Measurements from ENCODE around the gene IL17A. TPM values are rescaled to one million over a fixed set of nuclear protein-coding genes. Genes with fewer than 3 reads are reported as not detected.

IL17A gene
- polyA plus RNA-seq, 1 donor, result not detected

DNA sequence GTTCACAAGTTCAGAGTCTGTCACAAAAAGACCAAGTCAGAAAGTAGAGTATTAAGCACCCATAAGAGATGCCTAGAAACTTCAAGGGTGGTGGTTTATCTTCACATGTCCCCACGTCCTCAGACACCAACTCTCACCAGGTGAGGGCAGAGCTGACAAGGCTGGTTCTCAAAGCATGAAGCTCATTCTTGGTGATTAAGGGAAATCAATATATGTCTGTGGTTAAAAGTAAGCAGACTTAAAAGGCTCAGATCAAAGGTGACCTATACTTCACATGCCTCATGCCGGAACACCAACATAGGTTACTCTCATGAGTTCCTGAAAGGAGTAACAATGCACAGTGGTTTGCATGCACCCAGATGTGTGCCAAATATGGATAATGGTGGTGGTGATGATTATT, 27.0 kb downstream of the IL17A start:
- DNase-seq, result no peak

DNA sequence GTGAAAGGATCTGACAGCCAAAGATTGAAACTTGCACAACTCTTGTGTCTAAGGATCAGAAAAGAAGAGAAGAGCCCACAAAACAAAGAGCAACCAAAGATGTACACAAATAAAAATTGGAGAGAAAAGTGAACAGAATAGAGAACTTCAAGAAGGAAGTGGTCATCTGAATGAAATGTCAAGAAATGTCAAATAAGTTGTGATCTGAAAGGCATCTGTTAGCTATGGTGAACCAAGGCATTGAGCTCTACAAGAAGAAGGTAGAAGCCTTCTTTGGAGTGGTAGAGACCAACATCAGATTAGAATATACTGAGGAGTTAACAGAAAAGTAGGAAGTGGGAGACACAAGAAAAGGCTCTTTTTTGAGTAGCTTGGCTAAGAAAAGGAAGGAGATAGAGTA, 29.6 kb downstream of the IL17A start:
- no peak for DNase-seq

DNA sequence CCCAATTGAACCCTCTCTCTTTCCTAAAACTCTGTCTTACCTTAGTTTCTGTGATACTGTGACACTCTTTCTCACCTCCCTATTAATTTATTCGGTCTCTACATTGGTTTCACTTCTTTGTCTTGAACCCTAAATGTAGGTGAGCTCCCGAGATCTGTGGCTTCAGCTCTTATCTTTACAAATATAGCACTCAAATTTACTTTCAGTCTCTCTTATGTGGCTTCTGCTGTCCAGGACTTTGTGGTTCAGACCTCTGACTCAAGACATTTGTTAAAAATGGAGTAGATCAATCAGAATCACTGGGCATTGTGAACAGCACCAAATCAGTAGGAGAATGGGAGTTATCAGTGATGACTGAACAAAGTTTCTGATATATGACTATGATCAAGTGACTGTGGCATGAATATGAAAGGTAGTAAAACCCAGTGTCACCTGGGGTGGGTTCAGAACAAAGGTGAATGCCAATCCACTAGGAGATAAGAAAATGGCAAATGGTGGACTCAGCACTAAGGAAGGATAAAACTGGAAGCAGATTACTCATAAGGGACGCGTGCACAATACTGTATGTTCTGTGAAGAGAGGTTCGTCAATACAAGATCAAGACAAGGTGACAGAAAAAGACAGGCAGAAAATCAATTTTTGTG, 30.9 kb downstream of the IL17A start:
- no peak for DNase-seq

DNA sequence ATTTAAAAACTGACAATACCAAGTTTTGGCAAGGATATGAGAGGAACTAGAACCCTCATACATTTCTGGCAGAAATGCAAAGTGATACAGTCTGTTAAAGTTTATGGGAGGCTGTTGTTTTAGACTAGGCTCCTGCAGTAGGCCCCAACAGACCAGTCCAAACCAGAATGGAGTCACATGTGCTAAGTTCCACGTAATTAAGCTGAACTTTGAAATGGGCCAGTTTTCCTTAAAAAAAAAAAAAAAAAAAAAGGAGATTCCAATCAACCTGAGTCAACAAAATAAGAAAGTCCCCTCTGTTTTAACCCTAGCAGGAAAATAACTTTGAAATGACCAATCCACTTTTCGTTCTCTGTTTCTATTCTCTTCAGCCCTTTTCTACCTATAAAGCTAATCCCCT, 31.6 kb downstream of the IL17A start:
- DNase-seq, result no peak

DNA sequence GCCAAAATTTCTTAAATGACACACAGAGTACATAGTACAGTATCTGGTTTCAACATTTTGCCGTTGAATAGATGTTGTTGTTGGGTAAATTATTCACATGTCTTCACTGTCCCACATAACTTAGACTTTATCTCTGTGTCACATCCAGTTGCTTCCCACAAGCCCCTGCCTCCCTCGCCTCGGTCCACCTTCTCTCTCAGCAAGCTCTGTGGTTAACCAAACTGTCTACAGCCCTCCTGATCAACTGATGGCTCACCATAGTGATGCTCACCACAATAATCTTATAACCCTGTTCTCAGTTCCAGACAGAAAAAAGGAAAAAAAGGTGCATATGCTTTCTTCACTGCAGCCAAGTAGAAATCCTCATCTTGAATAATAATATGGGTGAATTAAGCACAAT, 35.1 kb downstream of the IL17A start:
- no peak for DNase-seq

DNA sequence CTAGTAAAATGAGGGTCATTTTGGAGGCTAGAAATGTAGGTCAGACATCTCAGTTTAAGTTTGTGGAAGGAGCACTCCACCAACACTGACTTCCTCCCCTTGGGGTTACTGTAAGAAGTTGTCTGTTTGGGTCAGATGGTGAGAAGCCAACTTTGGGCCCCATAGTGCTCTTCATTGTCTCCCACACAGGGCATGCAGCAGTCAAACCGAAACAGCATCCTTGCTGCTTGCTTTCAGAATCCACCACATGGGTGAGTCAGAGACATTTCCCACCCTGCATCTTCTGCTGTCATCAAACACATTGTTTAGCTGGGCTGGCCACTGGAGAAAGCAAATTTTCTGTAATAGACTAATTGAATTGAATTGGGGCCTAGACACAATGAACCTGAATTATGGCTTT, 41.3 kb downstream of the IL17A start:
- DNase-seq, result no peak

DNA sequence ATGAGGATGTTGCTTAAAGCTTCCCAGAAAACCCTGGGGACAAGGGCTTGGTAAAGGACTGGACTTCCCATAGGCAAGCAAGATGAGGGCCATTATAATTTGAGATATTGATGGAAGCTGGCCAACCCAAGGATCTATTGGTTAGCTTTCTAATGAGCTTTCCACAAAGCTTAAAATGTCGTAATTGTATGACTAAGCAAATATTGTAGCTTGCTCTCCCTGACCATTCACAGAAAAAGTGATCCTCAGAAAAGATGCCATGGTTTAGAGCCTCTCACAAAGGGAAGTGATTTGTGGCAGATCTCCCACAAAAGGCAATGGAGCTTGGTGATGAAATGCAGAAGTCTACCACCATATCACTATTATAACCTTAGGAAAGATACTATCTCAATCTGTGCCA, 44.5 kb downstream of the IL17A start:
- no peak for DNase-seq

DNA sequence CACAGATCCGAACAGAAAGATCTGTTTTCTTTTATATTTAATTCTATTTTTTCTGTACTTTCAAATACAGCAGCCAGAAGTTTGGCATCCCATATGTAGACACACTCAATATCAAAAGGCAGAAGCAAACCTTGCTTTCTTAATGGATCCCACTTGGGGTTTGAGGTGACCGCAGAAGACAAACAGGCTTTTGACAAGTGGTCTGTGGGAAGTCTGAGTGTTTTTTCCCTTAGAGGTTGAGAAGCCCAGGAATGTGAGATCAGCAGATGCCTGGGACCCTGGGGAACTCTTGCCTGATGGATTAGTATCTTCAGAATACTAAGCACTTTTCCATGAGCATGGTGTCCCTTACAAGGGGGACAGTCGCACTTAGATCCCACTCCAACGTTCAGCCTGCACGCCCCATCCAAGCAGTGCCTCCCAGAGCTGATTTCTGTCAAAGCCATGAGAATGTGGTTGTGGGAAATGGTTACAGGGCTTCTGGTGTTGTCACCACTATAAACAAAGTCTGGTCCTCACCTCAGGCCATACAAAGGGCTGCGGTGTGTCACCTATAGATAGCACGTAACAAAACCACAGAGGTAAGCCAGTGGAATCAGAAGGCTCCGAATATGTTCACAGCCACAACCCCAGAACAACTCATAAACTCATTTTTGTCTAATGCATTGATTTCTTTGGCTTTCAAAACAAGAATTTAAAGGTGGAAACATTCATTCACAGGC, 45.4 kb downstream of the IL17A start:
- no peak for DNase-seq

DNA sequence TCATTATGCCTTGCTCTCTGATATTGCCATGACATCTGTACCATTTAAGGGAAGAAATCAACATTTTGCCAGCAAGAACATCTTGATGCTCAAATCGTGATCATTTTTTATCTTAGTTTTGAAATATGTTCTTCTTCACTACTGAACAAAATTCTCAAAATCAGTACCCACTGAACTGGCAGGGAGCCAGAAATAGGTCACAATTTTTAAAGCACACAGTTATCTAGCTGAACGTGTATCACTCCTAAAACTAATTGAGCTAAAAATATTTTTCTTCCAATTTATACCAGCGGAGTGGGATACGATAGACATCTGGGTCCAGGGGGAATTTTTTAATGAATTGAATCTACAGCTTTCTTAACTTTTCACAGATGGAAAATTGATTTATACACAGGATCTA, 46.8 kb downstream of the IL17A start:
- no peak for DNase-seq

DNA sequence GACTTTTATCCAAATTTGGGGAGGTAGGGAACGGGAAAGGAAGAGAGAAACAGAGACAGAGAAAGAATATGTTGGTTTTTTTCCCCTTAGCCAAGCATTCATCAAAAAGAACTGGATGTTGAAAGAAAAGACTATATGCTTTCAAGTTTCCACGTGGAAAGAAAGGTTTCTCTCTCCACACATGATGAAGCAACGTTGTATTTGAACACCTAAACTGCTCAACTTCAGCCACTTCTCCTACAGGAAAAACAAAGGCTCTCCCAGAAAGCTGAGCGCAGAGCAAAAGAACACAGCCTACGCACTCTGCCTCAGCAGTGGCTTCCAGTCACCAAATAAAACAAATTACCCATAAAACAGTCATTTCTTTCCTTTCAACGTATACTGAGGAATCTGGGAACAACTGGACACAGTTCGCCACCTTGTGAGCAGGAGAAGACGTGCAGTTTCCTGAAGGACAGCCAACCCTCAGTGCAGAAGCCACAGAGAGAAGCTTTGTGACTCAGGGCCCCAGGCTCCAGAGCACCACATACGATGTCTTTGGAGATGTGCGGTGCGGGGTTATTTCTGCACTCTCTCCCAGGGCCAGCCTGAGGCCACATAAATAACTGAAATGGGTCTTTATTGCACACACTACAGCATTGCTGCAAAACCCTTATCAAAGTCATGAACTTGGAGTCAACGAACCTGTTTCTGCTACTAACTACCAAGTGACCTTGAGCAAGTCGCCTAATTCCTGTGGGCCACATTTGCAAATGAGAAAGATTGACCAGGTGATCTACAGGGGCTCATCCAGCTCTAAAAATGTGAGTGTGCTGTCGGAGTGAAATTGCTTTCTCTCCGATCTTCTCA, 48.0 kb downstream of the IL17A start:
- DNase-seq, result peak; percentile 84

Other genes with a start within 250 kb of the IL17A start
- gene PKHD1, start 98.8 kb upstream of the IL17A start, polyA plus RNA-seq (ENCODE audit: insufficient read length), result 27.5 TPM
- gene IL17F, start 58.1 kb downstream of the IL17A start, polyA plus RNA-seq (ENCODE audit: insufficient read length), result 0.40 TPM
- gene MCM3, start 98.4 kb downstream of the IL17A start, polyA plus RNA-seq (ENCODE audit: insufficient read length), result 150 TPM
- gene PAQR8, start 175.8 kb downstream of the IL17A start, polyA plus RNA-seq (ENCODE audit: insufficient read length), result 26.3 TPM
- 88.3 TPM for gene EFHC1, start 234.0 kb downstream of the IL17A start, polyA plus RNA-seq (ENCODE audit: insufficient read length)